ENCODE data around the gene TRIO.

DNA sequence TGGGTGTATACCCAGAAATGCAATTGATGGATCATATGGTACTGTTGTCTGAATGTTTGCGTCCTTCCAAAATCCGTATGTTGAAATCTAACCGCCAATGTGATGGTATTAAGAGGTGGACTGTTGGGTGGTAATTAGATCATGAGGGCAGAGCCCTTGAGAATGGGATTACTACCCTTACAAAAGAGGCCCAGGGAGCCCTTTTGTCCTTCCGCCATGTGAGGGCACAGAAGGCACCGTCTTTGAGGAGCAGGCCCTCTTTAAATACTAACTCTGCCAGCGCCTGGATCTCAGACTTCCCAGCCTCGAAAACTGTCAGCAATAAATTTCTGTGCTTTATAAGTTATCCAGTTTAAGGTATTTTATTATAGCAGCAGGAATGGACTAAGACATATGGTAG lies 282.4 kb downstream of the TRIO start:
- TF ChIP-seq ZNF70 (CRISPR knock-in tag; IDR thresholded peaks at IDR 0.05), result no peak
- TF ChIP-seq, protein P1, sequence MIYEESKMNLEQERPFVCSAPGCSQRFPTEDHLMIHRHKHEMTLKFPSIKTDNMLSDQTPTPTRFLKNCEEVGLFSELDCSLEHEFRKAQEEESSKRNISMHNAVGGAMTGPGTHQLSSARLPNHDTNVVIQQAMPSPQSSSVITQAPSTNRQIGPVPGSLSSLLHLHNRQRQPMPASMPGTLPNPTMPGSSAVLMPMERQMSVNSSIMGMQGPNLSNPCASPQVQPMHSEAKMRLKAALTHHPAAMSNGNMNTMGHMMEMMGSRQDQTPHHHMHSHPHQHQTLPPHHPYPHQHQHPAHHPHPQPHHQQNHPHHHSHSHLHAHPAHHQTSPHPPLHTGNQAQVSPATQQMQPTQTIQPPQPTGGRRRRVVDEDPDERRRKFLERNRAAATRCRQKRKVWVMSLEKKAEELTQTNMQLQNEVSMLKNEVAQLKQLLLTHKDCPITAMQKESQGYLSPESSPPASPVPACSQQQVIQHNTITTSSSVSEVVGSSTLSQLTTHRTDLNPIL (CRISPR knock-in tag; IDR thresholded peaks at IDR 0.05; ENCODE audit: low read depth), result no peak
- TF ChIP-seq, protein P2, sequence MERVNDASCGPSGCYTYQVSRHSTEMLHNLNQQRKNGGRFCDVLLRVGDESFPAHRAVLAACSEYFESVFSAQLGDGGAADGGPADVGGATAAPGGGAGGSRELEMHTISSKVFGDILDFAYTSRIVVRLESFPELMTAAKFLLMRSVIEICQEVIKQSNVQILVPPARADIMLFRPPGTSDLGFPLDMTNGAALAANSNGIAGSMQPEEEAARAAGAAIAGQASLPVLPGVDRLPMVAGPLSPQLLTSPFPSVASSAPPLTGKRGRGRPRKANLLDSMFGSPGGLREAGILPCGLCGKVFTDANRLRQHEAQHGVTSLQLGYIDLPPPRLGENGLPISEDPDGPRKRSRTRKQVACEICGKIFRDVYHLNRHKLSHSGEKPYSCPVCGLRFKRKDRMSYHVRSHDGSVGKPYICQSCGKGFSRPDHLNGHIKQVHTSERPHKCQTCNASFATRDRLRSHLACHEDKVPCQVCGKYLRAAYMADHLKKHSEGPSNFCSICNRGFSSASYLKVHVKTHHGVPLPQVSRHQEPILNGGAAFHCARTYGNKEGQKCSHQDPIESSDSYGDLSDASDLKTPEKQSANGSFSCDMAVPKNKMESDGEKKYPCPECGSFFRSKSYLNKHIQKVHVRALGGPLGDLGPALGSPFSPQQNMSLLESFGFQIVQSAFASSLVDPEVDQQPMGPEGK (CRISPR knock-in tag; IDR thresholded peaks at IDR 0.05; ENCODE audit: borderline replicate concordance), result no peak
- TF ChIP-seq PPARA (CRISPR knock-in tag; IDR thresholded peaks at IDR 0.05; ENCODE audit: borderline replicate concordance), result no peak
- TF ChIP-seq RARB (CRISPR knock-in tag; IDR thresholded peaks at IDR 0.05), result no peak
- TF ChIP-seq ZC3H10 (CRISPR knock-in tag; IDR thresholded peaks at IDR 0.05), result no peak
- no peak for TF ChIP-seq ZNF8 (CRISPR knock-in tag; IDR thresholded peaks at IDR 0.05)
- TF ChIP-seq BACH2 (CRISPR knock-in tag; IDR thresholded peaks at IDR 0.05; ENCODE audit: borderline replicate concordance), result no peak
- no peak for TF ChIP-seq ZFP30 (CRISPR knock-in tag; IDR thresholded peaks at IDR 0.05)
- TF ChIP-seq TOX (CRISPR knock-in tag; IDR thresholded peaks at IDR 0.05; ENCODE audit: borderline replicate concordance), result no peak
